ENCODE results near the gene RNF213. TPM values are rescaled to one million over a fixed set of nuclear protein-coding genes. Genes with fewer than 3 reads are reported as not detected.

RNF213 gene
- total RNA-seq, 1 donor from 2014 or later: 29.6 TPM

DNA sequence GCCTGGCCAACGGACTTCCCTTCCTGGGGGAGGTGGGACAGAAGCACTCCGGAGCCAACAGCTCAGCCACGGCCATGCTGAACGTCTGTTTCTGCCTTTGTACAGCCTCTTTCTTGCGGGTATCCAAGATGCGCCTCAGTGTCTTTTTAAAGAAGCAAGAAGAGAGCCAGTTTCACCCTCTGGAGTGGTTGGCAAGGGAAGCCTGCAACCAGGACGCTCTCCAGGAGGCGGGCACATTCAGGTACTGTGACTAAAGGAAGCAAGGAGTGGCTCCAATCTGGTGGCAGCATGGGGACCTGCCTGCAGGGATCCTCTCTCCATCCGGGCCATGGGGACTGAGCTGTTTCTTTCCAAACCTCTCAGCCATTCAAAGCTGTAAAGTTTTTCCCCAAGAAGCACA lies 93.7 kb downstream of the RNF213 start:
- Mint-ChIP-seq H3K4me1 (peaks cover 3% of the 10 kb centered on the region), H3K27me3 (ENCODE audit: low read depth) (no peaks in the 10 kb centered on the region), H3K27ac (ENCODE audit: unreplicated experiment) (no peak overlapping the region), H3K36me3 (ENCODE audit: low read depth) (peaks cover 23% of the 10 kb centered on the region), H3K4me3 (no peak overlapping the region), H3K9me3 (no peaks in the 10 kb centered on the region)
- DNase-seq (ENCODE audit: low read depth, low spot score): no peak
- no peak for TF ChIP-seq CTCF (conservative IDR thresholded peaks at IDR 0.05)

DNA sequence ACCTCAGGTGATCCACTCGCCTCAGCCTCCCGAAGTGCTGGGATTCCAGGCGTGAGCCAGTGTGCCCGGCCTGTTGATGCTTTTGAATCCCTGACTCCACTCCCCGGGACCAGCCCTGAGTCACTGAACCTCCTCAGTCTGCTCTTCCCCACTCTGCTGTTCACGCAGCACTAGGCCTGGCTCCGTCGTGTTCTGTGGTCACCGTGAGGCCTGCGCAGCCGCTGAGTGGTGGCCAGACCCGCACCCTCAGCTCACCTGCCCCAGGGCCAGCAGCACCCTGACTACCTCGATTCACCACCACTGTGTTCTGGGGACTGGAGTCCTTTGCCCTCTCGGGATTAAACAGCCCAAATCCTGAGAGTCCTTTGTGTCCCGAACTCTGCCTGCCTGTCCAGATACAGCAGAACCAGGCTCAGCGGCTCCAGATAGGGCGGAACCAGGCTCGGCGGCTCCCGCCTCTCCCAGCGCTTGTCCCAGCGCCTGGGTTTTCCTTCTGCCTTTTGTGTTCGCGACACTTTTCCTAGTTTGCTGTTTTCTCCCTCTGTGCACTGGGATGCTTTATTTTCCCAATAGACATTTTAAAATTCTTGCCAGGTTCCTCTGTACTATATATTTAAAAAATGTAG lies 95.7 kb downstream of the RNF213 start:
- DNase-seq (ENCODE audit: low read depth, low spot score): no peak
- H3K9me3 Mint-ChIP-seq: no peaks in the 10 kb centered on the region
- no peak for TF ChIP-seq CTCF (conservative IDR thresholded peaks at IDR 0.05)
- peaks cover 29% of the 10 kb centered on the region for H3K36me3 Mint-ChIP-seq (ENCODE audit: low read depth)
- no peak overlapping the region for H3K4me3 Mint-ChIP-seq
- no peak overlapping the region for H3K27ac Mint-ChIP-seq (ENCODE audit: unreplicated experiment)
- no peaks in the 10 kb centered on the region for H3K4me1 Mint-ChIP-seq
- no peaks in the 10 kb centered on the region for H3K27me3 Mint-ChIP-seq (ENCODE audit: low read depth)

- no peaks in the 10 kb centered on the region for H3K27me3 Mint-ChIP-seq (ENCODE audit: low read depth)
- H3K4me1 Mint-ChIP-seq: no peaks in the 10 kb centered on the region
- H3K27ac Mint-ChIP-seq (ENCODE audit: unreplicated experiment): no peak overlapping the region
- H3K4me3 Mint-ChIP-seq: no peak overlapping the region
- TF ChIP-seq CTCF (conservative IDR thresholded peaks at IDR 0.05): no peak
- peaks cover 27% of the 10 kb centered on the region for H3K36me3 Mint-ChIP-seq (ENCODE audit: low read depth)
- DNase-seq (ENCODE audit: low read depth, low spot score): no peak
- no peaks in the 10 kb centered on the region for H3K9me3 Mint-ChIP-seq
Measured at GRCh38 chr17:80358131-80358530, 97.5 kb downstream of the RNF213 start.

GRCh38 chr17:80358861-80359260 lies 98.2 kb downstream of the RNF213 start:
- Mint-ChIP-seq H3K27me3 (ENCODE audit: low read depth) (no peaks in the 10 kb centered on the region), H3K36me3 (ENCODE audit: low read depth) (peaks cover 27% of the 10 kb centered on the region), H3K9me3 (no peaks in the 10 kb centered on the region), H3K4me1 (no peaks in the 10 kb centered on the region), H3K4me3 (no peak overlapping the region), H3K27ac (ENCODE audit: unreplicated experiment) (peak overlapping the region; percentile 87)
- no peak for DNase-seq (ENCODE audit: low read depth, low spot score)
- no peak for TF ChIP-seq CTCF (conservative IDR thresholded peaks at IDR 0.05)

- H3K4me1 Mint-ChIP-seq: no peaks in the 10 kb centered on the region
- peaks cover 27% of the 10 kb centered on the region for H3K36me3 Mint-ChIP-seq (ENCODE audit: low read depth)
- no peak for DNase-seq (ENCODE audit: low read depth, low spot score)
- H3K4me3 Mint-ChIP-seq: no peak overlapping the region
- no peaks in the 10 kb centered on the region for H3K9me3 Mint-ChIP-seq
- no peak overlapping the region for H3K27ac Mint-ChIP-seq (ENCODE audit: unreplicated experiment)
- TF ChIP-seq CTCF (conservative IDR thresholded peaks at IDR 0.05): no peak
- no peaks in the 10 kb centered on the region for H3K27me3 Mint-ChIP-seq (ENCODE audit: low read depth)
Measured at GRCh38 chr17:80359422-80360110, 98.9 kb downstream of the RNF213 start.

Measured in neural crest cell (in vitro differentiated cells).